Activated naive CD8-positive, alpha-beta T cell (primary cell): Measurements from ENCODE around the gene CLK2.
"Not testable (repeated sequence)": the region's sequence is repeated elsewhere in the genome, so short reads cannot be mapped to it uniquely, and the experiment has no call there.

Source experiments
- H3K27ac Mint-ChIP-seq: one replicate; pipeline ENCODE4 v1.8.0; 2021; ENCODE audit warnings: mixed read lengths
- H3K27me3 Mint-ChIP-seq: one replicate; pipeline ENCODE4 v1.8.0; 2021; ENCODE audit warnings: mixed read lengths
- H3K36me3 Mint-ChIP-seq: one replicate; pipeline ENCODE4 v1.8.0; 2021; ENCODE audit warnings: mixed read lengths
- H3K4me1 Mint-ChIP-seq: one replicate; pipeline ENCODE4 v1.8.0; 2021; ENCODE audit warnings: low read depth, mixed read lengths
- H3K4me3 Mint-ChIP-seq: one replicate; pipeline ENCODE4 v1.8.0; 2021; ENCODE audit warnings: mild to moderate bottlenecking, mixed read lengths
- H3K9me3 Mint-ChIP-seq: one replicate; pipeline ENCODE4 v1.8.0; 2021; ENCODE audit warnings: low read depth, mixed read lengths

CLK2 gene

DNA sequence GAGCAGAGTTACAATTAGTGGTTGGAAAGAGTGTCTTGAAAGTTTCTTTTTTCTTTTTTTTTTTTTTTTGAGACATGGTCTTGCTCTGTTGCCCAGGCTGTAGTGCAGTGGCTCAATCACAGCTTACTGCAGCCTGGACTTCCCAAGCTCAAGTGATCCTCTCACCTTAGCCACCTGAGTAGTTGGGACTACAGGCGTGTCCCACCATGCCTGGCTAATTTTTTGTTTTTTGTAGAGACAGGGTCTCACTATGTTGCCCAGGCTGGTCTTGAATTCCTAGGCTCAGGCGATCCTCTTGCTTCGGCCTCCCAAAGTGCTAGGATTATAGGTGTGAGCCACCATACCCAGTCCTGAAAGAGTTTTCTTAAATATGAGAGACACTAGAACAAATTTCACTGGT lies 26.5 kb downstream of the CLK2 start:
- not testable (repeated sequence) for H3K27me3 Mint-ChIP-seq, H3K36me3 Mint-ChIP-seq, H3K9me3 Mint-ChIP-seq, H3K27ac Mint-ChIP-seq, H3K4me3 Mint-ChIP-seq
- peaks cover 34% of the 10 kb centered on the region for H3K4me1 Mint-ChIP-seq

DNA sequence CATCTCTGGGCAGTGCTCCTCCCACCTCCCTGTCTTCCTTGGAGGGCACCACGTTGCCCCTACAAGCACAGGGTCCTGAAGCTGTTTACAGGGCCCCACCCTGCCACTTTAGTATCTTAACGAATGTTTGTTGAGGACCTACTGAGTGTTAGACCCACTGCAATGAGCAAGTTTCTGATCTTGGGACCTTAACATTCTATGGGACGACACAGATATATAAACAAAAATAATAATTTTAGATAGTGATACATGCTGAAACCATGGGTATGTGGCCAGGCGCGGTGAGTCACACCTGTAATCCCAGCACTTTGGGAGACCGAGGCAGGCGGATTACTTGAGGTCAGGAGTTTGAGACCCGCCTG lies 28.2 kb downstream of the CLK2 start:
- H3K9me3 Mint-ChIP-seq, result no peaks in the 10 kb centered on the region
- H3K4me1 Mint-ChIP-seq, result peaks cover 44% of the 10 kb centered on the region
- no peaks in the 10 kb centered on the region for H3K36me3 Mint-ChIP-seq
- H3K4me3 Mint-ChIP-seq, result peak overlapping the region; percentile 80
- H3K27ac Mint-ChIP-seq, result peak overlapping the region; percentile 96
- no peaks in the 10 kb centered on the region for H3K27me3 Mint-ChIP-seq

DNA sequence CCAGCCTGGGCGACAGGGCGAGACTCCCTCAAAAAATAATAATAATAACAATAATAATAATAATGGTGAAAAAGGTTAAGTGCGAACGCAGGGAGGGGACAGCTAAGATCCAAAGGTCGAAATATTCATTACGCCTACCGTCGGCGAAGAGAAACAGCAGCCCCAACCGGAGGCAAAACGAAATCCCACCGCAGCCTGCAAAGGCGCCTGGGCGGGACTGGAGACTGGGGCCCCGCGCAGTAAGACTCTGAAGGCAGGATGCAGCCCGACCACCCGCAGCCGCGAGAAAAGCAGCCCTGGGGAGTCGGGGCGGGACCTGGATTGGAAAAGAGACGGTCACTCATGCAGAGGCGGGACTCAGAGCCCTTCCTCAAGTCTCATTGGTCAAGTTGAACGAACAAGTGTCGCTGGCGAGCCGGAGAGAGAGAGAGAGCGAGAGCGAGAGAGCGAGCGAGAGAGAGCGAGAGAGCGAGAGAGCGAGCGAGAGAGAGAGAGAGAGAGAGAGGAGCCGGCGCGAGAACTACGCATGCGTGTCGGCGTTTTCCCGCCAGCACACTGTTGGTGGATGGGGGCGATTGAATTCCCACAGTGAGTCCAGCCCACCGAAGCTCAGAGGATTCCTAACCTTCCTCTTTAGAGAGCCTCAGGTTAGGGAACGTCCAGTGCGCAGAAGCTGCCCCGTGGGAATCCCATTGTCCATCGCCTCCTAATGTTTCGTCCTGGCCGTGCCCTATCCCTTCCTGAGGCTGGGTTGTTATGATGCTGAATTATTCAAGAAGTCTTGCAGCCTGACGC lies 28.7 kb downstream of the CLK2 start:
- H3K27ac Mint-ChIP-seq, result peak overlapping the region; percentile 96
- peaks cover 44% of the 10 kb centered on the region for H3K4me1 Mint-ChIP-seq
- H3K36me3 Mint-ChIP-seq, result no peaks in the 10 kb centered on the region
- no peaks in the 10 kb centered on the region for H3K27me3 Mint-ChIP-seq
- H3K9me3 Mint-ChIP-seq, result no peaks in the 10 kb centered on the region
- H3K4me3 Mint-ChIP-seq, result peak overlapping the region; percentile 80

DNA sequence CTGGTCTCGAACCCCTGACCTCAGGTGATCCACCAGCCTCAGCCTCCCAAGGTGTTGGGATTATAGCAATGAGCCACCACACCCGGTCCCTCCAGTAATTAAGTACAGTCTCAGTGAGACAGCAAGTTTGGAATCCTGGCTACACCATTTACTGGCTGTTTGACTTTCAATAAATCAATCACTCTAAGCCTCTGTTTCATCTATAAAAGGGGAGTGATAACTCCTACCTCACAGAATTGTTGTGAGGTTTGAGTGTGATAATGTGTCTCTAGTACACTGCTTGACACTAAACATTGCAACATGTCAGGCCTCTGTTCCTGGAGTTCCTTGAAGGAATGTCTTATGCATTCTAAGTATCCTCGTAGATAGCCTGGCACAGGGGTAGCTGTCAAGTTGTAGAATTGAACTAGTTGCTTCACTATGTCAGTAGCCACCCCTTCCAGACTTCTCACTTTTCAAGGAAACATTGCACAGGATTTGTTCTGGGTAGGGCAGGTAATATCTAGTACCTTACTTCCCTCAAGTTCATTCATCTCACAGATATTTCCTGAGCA lies 30.4 kb downstream of the CLK2 start:
- no peaks in the 10 kb centered on the region for H3K27me3 Mint-ChIP-seq
- H3K27ac Mint-ChIP-seq, result peak overlapping the region; percentile 89
- H3K36me3 Mint-ChIP-seq, result no peaks in the 10 kb centered on the region
- H3K4me3 Mint-ChIP-seq, result peak overlapping the region; percentile 80
- no peaks in the 10 kb centered on the region for H3K9me3 Mint-ChIP-seq
- H3K4me1 Mint-ChIP-seq, result peaks cover 45% of the 10 kb centered on the region

DNA sequence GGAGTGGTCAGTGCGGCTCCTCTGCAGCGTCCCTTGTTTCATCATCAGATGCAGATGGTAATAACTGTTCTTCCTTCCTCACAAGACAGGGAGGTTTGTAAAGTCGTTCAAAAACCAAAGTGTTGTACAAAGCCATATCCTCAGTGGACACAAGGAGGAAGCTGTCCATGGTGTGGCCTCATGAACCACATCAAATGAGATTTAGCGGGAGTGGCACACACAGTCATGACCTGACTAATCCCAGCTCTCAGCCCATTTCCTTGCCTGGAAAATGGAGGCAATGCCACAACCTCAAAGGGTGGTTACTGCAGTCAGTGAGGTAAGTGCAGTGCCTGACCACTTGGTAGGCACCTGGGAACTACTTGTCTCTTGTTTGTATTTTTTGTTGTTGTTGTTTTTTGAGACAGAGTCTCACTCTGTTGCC lies 31.5 kb downstream of the CLK2 start:
- Mint-ChIP-seq H3K27me3 (no peaks in the 10 kb centered on the region), H3K36me3 (no peaks in the 10 kb centered on the region), H3K9me3 (no peaks in the 10 kb centered on the region), H3K27ac (peak overlapping the region; percentile 64), H3K4me1 (peaks cover 45% of the 10 kb centered on the region), H3K4me3 (peak overlapping the region; percentile 87)

DNA sequence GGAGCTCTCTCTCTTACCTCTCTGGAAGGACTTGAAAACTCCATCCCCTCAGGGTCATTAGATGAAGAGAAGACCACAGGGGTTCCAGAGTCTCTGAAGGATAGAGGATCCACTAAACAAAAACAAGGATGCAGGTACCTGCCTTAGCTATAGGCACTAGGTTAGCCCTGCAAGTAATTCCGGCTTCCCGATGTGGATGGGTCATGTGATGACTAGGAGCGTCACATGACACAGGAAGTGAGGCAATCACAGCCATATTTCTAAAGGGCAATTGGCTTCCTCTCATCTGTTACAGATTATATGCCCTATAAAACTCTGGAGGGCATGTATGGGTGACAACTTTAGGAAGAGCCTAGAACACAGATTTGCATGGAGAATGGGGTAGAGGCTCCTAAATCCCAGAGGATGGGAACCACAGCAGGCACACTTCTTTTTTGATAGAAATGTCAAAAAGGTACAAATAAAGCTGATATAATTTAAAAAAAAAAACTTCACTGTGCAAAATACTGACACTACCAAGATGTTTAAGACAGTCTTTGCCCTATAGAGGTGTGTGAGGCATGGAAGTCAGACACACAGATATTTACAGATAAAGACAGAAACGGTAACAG lies 32.1 kb downstream of the CLK2 start:
- Mint-ChIP-seq H3K4me1 (peaks cover 45% of the 10 kb centered on the region), H3K27me3 (no peaks in the 10 kb centered on the region), H3K27ac (peak overlapping the region; percentile 85), H3K9me3 (no peaks in the 10 kb centered on the region), H3K4me3 (peak overlapping the region; percentile 87), H3K36me3 (no peaks in the 10 kb centered on the region)

DNA sequence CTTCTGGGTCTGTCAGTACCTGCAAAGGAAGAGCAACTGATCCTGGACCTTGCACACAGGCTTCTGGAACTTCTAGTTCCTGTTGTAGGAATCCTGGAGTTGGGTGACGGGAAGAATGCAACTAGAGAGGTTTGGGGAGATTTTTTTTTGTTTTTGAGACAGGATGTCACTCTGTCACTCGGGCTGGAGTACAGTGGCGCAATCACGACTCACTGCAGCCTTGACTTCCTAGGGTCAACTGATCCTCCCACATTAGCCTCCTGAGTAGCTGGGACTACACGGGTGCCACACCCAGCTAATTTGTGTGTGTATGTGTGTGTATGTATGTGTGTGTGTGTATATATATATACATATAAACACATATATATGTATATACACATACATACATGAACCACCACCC lies 36.9 kb downstream of the CLK2 start:
- H3K27ac Mint-ChIP-seq, result no peak overlapping the region
- H3K4me1 Mint-ChIP-seq, result peaks cover 21% of the 10 kb centered on the region
- H3K36me3 Mint-ChIP-seq, result no peaks in the 10 kb centered on the region
- H3K4me3 Mint-ChIP-seq, result no peak overlapping the region
- H3K27me3 Mint-ChIP-seq, result no peaks in the 10 kb centered on the region
- H3K9me3 Mint-ChIP-seq, result no peaks in the 10 kb centered on the region

DNA sequence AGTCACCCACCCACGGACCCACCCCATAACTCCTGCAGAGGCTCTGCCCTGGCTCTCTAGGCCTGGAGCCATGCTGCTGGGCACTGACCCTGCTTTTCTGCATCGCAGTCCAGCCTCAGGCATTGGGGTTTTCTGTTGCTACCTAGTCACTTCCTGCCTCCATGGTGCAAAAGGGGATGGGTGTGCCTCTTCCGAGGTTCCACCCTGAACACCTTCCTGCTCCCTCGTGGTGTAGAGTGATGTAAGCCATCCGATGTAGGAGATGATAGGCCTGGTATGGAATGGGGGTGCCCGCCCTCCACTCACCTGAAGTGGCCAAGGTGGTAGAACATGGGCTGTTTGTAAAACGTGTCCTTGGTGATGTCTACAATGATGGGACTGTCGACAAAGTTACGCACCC lies 37.9 kb downstream of the CLK2 start:
- not testable (repeated sequence) for H3K27ac Mint-ChIP-seq, H3K36me3 Mint-ChIP-seq, H3K4me3 Mint-ChIP-seq, H3K9me3 Mint-ChIP-seq, H3K27me3 Mint-ChIP-seq
- peaks cover 11% of the 10 kb centered on the region for H3K4me1 Mint-ChIP-seq

DNA sequence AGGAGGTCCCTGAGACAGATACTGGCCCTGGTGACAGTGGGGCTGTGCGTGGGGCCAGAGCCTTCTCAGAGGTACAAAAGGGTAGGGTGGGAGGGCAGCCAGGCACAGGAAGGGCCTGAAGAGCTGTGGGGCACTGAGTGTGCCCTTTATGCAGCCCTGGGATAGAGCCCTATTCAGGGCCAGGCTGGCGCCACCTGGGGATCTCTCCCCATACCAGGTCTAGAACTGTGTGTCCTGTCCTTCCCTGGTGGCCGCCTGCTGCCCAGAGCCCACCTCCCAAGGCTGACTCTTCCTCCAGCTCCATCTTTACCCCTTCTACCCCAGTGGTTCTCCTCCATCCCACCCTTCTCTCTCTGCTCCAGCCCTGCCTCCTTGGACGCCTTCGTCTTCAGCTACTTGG lies 39.8 kb downstream of the CLK2 start:
- H3K36me3 Mint-ChIP-seq, H3K27ac Mint-ChIP-seq, H3K4me3 Mint-ChIP-seq, H3K9me3 Mint-ChIP-seq, H3K27me3 Mint-ChIP-seq, H3K4me1 Mint-ChIP-seq: not testable (repeated sequence)

DNA sequence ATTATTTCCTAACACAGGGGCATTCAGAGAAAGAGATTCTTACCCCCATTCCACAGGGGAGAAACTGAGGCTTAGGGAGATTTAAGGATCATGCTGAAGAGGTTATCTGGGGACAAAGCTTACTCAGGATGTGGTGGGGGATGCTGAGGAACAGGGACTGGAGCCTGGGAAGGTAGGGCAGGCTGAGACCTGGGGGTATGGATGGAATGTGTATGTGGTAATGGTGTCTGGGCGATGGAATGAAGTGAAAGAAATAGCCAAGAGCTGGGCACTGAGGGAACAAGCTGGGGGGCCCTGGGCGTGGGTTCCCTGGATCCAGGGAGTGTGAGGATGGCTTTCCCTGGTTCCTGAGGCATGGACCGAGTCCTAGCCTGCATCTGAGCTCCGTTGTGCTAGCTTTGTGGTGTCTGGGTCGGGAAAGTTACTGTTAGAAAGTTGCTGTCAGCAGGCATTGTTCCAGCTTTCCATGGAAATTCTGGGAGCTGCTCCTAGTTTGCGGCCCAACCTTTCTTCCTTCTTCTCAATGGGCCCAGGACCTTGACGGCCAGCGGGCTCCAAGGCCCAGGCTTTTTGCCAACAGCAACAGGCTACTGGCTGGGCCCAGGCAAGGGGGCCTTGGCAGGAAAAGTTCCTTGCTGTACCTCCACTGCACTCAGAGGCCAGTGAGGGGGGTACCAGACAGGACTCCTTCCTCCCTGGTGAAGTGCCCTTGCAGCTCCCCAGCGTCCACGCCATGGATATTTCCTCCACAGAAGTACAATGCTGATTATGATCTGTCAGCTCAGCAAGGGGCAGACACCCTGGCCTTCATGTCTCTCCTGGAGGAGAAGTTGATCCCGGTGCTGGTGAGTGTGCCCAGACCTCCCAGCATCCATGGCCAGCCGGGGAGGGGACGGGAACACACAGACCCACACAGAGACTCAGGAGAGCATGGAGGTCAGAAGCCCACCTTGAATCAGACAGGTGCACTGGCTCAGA lies 41.0 kb downstream of the CLK2 start:
- H3K27me3 Mint-ChIP-seq, H3K27ac Mint-ChIP-seq, H3K36me3 Mint-ChIP-seq, H3K4me3 Mint-ChIP-seq, H3K9me3 Mint-ChIP-seq: not testable (repeated sequence)
- H3K4me1 Mint-ChIP-seq, result peaks cover 11% of the 10 kb centered on the region

DNA sequence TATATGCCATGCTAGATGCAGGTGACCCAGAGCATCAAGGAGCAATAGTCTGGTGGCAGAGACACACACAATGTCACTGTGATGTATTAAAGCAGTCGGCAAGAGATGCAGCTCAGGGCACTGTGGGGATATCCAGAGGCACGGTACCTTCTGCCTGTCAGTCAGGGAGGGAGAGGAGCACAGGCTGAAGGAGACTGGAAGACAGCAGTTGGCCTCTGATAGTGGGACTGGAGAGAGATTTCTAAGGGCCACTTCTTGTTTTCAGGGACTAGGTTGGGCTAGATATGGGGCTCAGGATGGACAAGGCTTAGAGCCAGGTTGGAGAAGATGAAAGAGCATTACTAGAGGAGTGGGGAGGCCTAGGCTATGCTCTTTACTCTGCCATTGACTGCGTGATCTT lies 42.0 kb downstream of the CLK2 start:
- not testable (repeated sequence) for H3K9me3 Mint-ChIP-seq, H3K4me3 Mint-ChIP-seq, H3K36me3 Mint-ChIP-seq, H3K27me3 Mint-ChIP-seq
- H3K27ac Mint-ChIP-seq, result peak overlapping the region; percentile 4
- peaks cover 16% of the 10 kb centered on the region for H3K4me1 Mint-ChIP-seq

DNA sequence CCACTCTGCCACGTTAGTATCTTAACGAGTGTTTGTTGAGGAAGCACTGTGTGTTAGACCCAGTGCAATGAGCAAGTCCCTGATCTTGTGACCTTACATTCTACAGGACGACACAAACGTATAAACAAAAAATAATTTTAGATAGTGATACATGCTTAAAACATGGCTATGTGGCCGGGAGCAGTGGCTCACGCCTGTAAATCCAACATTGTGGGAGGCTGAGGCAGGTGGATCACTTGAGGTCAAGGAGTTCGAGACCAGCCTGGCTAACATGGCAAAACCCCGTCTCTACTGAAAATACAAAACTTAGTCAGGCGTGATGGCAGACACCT lies 45.2 kb downstream of the CLK2 start:
- Mint-ChIP-seq H3K4me1 (peaks cover 21% of the 10 kb centered on the region), H3K9me3 (no peaks in the 10 kb centered on the region)

DNA sequence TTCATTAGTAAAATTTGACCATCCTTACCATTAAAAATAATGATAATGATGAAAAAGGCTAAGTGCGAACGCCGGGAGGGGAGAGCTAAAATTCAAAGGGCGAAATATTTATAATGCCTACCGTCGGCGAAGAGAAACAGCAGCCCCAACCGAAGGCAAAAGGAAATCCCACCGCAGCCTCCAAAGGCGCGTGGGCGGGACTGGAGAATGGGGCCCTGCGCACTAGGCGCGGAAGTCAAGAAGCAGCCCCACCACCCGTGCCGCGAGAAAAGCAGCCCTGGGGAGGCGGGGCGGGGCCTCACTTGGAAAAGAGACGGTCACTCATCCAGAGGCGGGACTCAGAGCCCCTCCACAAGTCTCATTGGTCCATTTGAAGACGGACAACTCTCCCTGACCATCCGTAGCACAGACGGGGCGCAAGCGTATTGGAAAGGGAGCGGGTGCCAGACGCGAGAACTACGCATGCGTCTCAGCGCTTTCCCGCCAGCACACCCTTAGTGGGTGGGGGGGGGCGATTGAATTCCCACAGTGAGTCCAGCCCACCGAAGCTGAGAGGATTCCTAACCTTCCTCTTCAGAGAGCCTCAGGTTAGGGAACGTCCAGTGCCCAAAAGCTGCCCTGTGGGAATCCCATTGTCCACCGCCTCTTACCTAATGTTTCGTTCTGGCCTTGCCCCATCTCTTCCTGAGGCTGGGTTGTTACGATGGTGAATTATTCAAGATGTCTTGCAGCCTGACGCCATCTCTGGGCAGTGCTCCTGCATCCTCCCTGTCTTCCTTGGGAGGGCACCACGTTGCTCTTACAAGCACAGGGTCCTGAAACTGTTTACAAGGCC lies 45.8 kb downstream of the CLK2 start:
- Mint-ChIP-seq H3K4me1 (peaks cover 21% of the 10 kb centered on the region), H3K36me3 (no peaks in the 10 kb centered on the region)

More for the DNA sequence above, 45.2 kb downstream of the CLK2 start:
- Mint-ChIP-seq H3K4me3 (peak overlapping the region; percentile 91), H3K27ac (peak overlapping the region; percentile 98), H3K36me3 (no peaks in the 10 kb centered on the region), H3K27me3 (no peaks in the 10 kb centered on the region)

DNA sequence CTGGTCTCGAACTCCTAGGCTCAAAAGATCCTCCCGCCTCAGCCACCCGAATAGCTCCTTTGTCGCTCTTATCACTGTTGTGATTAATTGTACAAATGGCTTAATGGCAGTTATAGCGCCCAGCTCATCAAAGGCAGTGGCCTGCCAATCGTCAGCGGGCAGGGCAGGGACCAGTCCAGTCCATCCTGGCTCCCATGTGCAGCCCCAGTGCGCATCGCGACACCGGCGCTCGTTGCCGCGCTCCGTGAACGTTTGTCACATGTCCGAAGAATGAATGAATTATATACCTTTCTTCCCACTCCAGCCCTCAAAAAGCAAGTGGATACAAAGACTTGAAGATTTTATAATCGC lies 46.4 kb downstream of the CLK2 start:
- peak overlapping the region; percentile 98 for H3K27ac Mint-ChIP-seq
- peaks cover 21% of the 10 kb centered on the region for H3K4me1 Mint-ChIP-seq
- H3K36me3 Mint-ChIP-seq, result no peaks in the 10 kb centered on the region
- peak overlapping the region; percentile 91 for H3K4me3 Mint-ChIP-seq
- H3K27me3 Mint-ChIP-seq, result no peaks in the 10 kb centered on the region
- no peaks in the 10 kb centered on the region for H3K9me3 Mint-ChIP-seq

More for the DNA sequence above, 45.8 kb downstream of the CLK2 start:
- H3K27ac Mint-ChIP-seq, result peak overlapping the region; percentile 98
- peak overlapping the region; percentile 91 for H3K4me3 Mint-ChIP-seq
- no peaks in the 10 kb centered on the region for H3K9me3 Mint-ChIP-seq
- H3K27me3 Mint-ChIP-seq, result no peaks in the 10 kb centered on the region
